Astrocyte (in vitro differentiated cells and primary cell): Measurements from ENCODE around the gene DOK5. TPM values are rescaled to one million over a fixed set of nuclear protein-coding genes. Genes with fewer than 3 reads are reported as not detected.

Source experiments
- DNase-seq: peaks from one replicate; pipeline ENCODE4 v3.0.0-alpha.2; 2010; ENCODE audit warnings: low read depth
- FAIRE-seq: peaks from 2 replicates; lab custom pipeline; 2011; peaks lifted over from hg19 to GRCh38; lab: Jason Lieb, UNC
- H2AFZ ChIP-seq: 2 replicates; pipeline ENCODE4 v1.6.0; 2012; ENCODE audit warnings: low read depth, low read length, inconsistent platforms
- H3K27ac ChIP-seq: 2 replicates; pipeline ENCODE4 v1.5.1; 2011; ENCODE audit warnings: low read depth, low read length, inconsistent platforms
- H3K27me3 ChIP-seq: 2 replicates; pipeline ENCODE4 v1.6.0; 2011; ENCODE audit warnings: low read length, inconsistent platforms; ENCODE audit not compliant: insufficient read depth
- H3K36me3 ChIP-seq: 2 replicates; pipeline ENCODE4 v1.5.1; 2011; ENCODE audit warnings: low read length, inconsistent platforms; ENCODE audit not compliant: insufficient read depth
- H3K4me1 ChIP-seq: 2 replicates; pipeline ENCODE4 v1.5.1; 2011; ENCODE audit warnings: low read length, inconsistent platforms; ENCODE audit not compliant: insufficient read depth
- H3K4me2 ChIP-seq: 2 replicates; pipeline ENCODE4 v1.6.0; 2012; ENCODE audit warnings: low read length, inconsistent platforms
- H3K4me3 ChIP-seq: 2 replicates; pipeline ENCODE4 v1.5.1; 2011; ENCODE audit warnings: low read depth, mild to moderate bottlenecking, low read length, inconsistent platforms; ENCODE audit not compliant: insufficient read depth
- H3K79me2 ChIP-seq: 2 replicates; pipeline ENCODE4 v1.6.0; 2012; ENCODE audit warnings: mild to moderate bottlenecking, low read length, inconsistent platforms; ENCODE audit not compliant: insufficient read depth
- H3K9ac ChIP-seq: 2 replicates; pipeline ENCODE4 v1.6.0; 2012; ENCODE audit warnings: mild to moderate bottlenecking, low read length, inconsistent platforms
- H3K9me3 ChIP-seq: 2 replicates; pipeline ENCODE4 v1.5.1; 2012; ENCODE audit warnings: low read depth, mild to moderate bottlenecking, low read length, inconsistent platforms; ENCODE audit not compliant: insufficient read depth
- H4K20me1 ChIP-seq: 2 replicates; pipeline ENCODE4 v1.6.0; 2012; ENCODE audit warnings: low read length, inconsistent platforms; ENCODE audit not compliant: insufficient read depth
- H3K27ac Mint-ChIP-seq: one replicate; pipeline ENCODE4 v1.8.0; 2021; ENCODE audit warnings: mild to moderate bottlenecking, mixed read lengths; ENCODE audit not compliant: unreplicated experiment
- H3K27me3 Mint-ChIP-seq: one replicate; pipeline ENCODE4 v1.8.0; 2021; ENCODE audit warnings: low read depth, mixed read lengths; ENCODE audit not compliant: unreplicated experiment
- H3K36me3 Mint-ChIP-seq: one replicate; pipeline ENCODE4 v1.8.0; 2021; ENCODE audit warnings: low read depth, mixed read lengths; ENCODE audit not compliant: unreplicated experiment
- H3K4me1 Mint-ChIP-seq: one replicate; pipeline ENCODE4 v1.8.0; 2021; ENCODE audit warnings: low read depth, mixed read lengths; ENCODE audit not compliant: unreplicated experiment
- H3K4me3 Mint-ChIP-seq: one replicate; pipeline ENCODE4 v1.8.0; 2021; ENCODE audit warnings: mild to moderate bottlenecking, moderate library complexity, mixed read lengths; ENCODE audit not compliant: unreplicated experiment
- H3K9me3 Mint-ChIP-seq: one replicate; pipeline ENCODE4 v1.8.0; 2021; ENCODE audit warnings: mild to moderate bottlenecking, mixed read lengths; ENCODE audit not compliant: unreplicated experiment
- CTCF ChIP-seq: IDR thresholded peaks from 2 replicates; pipeline ENCODE4 v1.5.1; 2011; ENCODE audit warnings: low read depth, mild to moderate bottlenecking, inconsistent platforms, low read length, moderate library complexity; ENCODE audit not compliant: insufficient read depth
- EZH2 ChIP-seq: IDR thresholded peaks from 2 replicates; pipeline ENCODE4 v1.6.1; 2012; ENCODE audit warnings: mild to moderate bottlenecking, low read length, inconsistent platforms; ENCODE audit not compliant: insufficient read depth
- total RNA-seq: library from RNA; stranded (reverse); gene quantifications from 2 replicates; pipeline ENCODE4 v1.2.1, GENCODE V29; 2021

Gene DOK5
- total RNA-seq, 1 donor from 2014 or later: 1.2 TPM

- TF ChIP-seq CTCF (no peak), EZH2 (no peak)
- no peaks in the 10 kb centered on the region for H3K79me2 ChIP-seq
- H3K4me3 ChIP-seq: no peak overlapping the region
- H3K27me3 ChIP-seq: no peaks in the 10 kb centered on the region
- no peak overlapping the region for H2AFZ ChIP-seq
- no peak overlapping the region for H3K27ac Mint-ChIP-seq
- FAIRE-seq: no peak
- H3K27ac ChIP-seq: no peak overlapping the region
- H3K4me3 Mint-ChIP-seq: no peak overlapping the region
- H3K9me3 ChIP-seq: no peaks in the 10 kb centered on the region
- no peak for DNase-seq
- H3K27me3 Mint-ChIP-seq: no peaks in the 10 kb centered on the region
- H3K36me3 ChIP-seq: no peaks in the 10 kb centered on the region
- H3K9me3 Mint-ChIP-seq: peaks cover 3% of the 10 kb centered on the region
- H3K4me1 Mint-ChIP-seq: no peaks in the 10 kb centered on the region
- H3K4me1 ChIP-seq: no peaks in the 10 kb centered on the region
- H4K20me1 ChIP-seq: no peaks in the 10 kb centered on the region
- H3K36me3 Mint-ChIP-seq: no peaks in the 10 kb centered on the region
- no peak overlapping the region for H3K9ac ChIP-seq
- no peak overlapping the region for H3K4me2 ChIP-seq
These were observed 38.7 kb downstream of the DOK5 start for GRCh38 chr20:54514028-54514607.

GRCh38 chr20:54515793-54516628, 40.6 kb downstream of the DOK5 start:
- Histone ChIP-seq H4K20me1 (no peaks in the 10 kb centered on the region), H3K27me3 (no peaks in the 10 kb centered on the region), H3K79me2 (no peaks in the 10 kb centered on the region), H3K4me2 (no peak overlapping the region), H3K9me3 (no peaks in the 10 kb centered on the region), H3K36me3 (no peaks in the 10 kb centered on the region), H3K9ac (no peak overlapping the region), H3K4me1 (no peaks in the 10 kb centered on the region), H3K27ac (no peak overlapping the region), H3K4me3 (no peak overlapping the region), H2AFZ (no peak overlapping the region)
- FAIRE-seq (no peak), DNase-seq (no peak)
- Mint-ChIP-seq H3K9me3 (peaks cover 3% of the 10 kb centered on the region), H3K27ac (no peak overlapping the region), H3K4me3 (no peak overlapping the region), H3K4me1 (no peaks in the 10 kb centered on the region), H3K36me3 (no peaks in the 10 kb centered on the region), H3K27me3 (no peaks in the 10 kb centered on the region)
- no peak for TF ChIP-seq CTCF
- no peak for TF ChIP-seq EZH2
